HG03066 (cell line): ENCODE data around the gene ZIC4.
A peak's percentile ranks its signal among the peaks of the same experiment; 100 is the strongest.

ENCODE experiments used
- ATAC-seq: cut with Tn5 transposase; IDR thresholded peaks from one replicate; pipeline ENCODE4 v1.9.1; 2021; ENCODE audit warnings: low read depth; ENCODE audit not compliant: unreplicated experiment

ZIC4 gene

DNA sequence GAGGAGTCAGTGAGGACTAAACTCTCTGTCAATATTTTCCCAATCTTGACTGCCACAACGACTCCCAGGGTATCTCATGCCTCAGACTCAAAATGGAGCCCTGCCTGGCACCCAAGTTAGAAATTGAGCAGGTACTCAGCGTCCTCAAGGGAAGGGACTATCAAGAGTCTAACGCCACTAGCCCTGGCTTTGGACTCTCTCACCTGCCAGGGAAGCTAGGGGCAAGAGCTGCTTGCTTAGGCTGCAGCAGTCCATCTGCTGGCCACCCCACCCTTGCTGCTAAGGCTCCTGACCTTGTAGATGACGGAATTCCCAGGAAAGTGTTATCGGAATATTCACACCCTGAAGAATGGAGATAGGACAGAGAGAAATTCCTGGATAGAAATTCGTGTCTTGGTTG is 33.0 kb downstream of the ZIC4 start:
- no peak for ATAC-seq

DNA sequence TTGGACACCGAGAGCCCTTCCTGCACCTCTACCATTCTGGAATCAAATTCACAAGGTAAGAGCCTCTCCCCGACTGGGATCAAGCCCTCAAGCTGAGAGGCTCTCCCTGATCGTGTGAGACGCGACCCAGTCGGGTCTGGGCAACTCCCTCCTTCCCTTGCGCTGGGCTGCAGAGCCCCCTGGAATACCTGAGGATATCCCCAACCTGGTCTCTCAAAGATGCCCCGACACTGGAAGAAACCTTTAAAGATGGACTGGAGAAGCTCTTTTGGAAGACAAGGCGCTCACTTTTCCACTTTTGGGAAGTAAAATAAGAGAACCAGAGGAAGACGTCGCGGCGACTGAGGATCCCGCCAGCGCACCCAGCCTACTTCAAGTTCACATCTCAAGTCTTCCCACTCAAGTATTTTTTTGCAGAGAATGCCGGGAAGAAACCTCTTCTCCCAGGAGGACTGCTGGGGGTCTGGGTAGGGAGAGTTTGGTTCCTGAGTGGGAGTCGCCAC is 33.8 kb downstream of the ZIC4 start:
- ATAC-seq: no peak

DNA sequence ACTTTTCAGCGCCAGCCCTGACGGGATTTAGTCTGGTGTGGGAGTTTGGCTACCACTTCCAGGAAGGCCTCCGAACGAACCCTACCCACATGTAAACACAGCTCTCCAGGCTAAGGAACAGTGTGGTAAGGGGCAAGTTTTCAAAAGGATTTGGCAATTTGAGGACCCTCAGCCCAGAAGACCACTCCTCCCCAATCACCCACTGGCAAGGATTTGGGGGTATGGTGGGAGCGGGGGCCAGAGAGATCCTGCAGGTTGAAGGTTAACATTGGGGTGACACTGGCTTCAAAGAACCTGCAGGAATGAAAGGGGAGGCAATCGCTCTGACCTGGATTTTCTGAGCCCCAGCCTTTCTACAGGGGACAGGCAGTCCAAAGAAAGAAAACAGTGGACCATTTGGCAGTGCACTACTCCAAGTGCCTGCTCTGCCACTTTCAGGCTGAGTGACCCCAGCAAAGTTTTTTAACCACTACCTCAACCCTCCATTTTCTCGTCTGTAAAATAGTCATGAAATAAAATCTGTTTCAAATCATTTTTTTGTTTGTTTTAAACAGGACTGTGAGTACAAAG is 34.5 kb downstream of the ZIC4 start:
- ATAC-seq: no peak

DNA sequence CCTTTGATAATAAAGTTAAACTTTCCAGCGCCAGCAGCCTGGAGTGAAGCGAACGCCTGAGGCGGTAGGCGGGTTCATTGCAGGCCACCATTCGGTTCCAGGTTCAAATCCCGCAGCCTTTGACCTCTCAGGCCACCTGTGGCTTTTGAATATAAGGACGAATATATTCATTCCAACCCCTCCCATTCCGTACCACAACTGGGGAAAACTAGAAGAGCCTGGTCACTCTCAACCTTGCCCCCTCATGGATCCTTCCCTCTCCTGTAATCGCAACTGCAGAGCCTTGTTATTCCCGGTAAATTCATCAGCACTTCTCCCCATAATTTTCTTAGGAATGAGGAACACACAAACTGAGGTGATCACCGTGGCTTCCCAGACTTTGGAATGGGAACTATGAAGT is 35.2 kb downstream of the ZIC4 start:
- ATAC-seq: no peak

DNA sequence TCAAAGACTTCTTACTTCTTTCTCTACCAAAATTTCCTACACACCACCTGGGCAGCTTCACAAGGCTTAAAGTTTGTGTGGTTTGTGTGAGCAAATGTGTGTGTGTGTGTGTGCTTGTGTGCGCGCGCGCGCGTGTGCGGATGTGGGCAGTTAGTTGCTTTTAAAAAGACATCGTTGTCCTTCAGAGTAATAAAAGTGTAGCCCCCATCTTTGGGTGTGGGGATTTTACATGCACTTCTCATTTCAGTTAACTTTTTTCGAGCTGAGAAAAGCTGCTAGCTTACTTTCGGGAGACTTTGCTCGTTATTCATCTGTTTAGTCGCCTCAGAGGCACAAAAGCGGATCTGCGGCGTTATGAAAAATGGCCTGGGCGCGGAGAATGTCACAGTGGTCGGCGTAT is 36.0 kb downstream of the ZIC4 start:
- ATAC-seq: no peak

DNA sequence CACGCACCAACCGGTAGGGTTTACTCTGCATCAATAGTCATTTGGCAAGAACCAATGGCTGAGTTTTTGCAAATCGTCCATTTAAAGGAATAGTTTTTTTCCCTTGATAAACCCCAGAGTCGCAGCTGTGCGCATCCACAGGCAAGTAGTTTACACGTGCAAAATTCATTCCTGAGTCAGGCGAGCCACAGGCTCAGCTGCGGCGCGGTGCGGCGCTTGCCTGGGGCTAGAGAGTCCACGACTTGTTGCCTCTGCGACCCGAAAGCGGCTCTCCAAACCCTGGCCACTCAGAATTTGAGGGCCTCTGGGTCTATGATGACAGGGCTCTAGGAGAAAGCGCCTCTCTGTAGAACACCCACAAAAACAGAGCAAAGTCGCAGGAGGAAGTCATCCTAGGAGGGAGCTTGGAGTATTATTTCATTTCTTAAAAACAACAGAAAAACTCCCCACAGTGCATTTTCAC is 36.7 kb downstream of the ZIC4 start:
- ATAC-seq: no peak

DNA sequence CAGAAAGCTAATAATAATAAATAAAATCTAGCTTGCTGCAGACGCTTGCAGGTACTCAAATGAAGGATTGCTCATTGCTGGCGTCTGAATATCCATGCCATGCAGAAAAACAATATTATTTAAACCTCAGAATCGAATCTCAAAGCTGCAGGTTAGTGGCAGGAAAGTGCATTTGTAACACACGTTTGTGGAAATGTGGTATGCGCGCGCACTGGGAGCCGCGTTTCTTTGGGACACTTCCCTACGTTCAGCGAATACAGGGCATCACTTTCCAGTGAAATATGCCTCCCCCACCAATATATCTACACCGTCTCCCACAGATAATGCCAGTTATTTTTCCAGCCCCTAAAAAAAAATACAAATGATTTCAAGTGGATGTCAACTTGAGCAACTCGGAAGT is 37.1 kb downstream of the ZIC4 start:
- no peak for ATAC-seq

DNA sequence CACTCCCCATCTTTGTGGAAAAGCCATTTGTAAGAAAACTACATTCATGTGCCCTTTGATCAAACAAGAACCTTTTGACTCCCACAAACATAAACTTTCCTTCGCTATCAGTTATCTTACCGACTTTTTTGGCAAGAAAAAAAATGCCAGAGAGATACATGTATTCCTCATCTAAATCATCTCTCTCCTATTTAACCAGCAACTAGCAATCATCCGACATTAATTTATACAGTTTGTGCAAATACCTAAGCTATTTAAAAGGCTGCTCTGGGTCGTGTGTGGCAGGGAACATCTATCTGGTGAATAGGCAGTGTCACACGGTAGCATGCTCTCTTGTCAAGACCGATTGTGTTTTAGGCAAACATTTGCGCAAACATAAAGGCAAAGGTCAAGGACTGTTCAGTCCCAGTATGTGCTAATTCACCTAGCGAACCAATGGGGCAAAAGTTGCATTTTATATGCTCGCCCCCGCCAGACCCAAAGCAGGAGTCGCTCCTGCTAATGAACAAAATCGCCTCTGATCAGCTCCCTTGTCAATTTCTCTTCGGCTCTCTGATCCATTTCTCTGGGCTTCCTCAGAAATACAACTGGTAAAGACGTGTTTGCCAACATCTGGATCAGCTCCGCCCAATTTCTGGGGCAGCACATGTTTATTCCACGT is 37.7 kb downstream of the ZIC4 start:
- no peak for ATAC-seq

DNA sequence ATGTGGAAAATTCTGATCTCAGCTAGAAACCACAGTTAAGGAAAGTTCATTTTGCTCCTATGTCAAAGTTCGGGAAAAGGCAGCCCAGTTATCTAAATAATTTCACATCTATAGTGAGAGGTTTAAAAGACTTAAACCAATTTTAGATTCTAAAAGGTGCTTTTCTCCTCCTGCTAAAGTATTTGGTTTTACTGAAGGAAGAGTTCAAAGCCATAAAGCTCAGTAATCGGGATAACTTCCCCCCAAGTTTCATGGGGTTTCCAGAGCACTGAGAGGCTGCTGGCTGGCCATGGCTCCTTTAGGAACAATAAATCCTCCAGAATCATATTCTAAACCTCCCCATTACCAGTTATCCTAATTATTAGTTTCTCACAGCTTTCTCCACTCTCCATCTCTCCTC is 38.2 kb downstream of the ZIC4 start:
- ATAC-seq: no peak

DNA sequence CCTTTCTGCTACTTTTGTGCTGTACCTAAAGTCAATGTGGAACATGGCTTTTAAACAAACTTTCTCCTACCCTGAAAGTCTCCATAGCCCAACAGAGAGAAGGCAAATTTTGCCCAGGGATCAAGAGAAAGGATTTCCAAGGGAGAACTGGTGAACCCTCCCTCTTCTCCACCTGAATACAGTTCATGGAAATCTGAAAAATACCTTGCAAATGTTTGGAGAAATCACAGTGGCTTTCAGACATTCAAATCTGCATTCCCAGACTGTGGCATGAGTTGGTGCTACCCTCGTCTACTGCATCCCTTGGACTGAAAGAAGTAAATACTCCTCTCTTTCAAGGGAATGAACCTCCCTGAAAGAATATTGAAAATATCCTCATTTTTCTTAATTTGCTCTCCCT is 38.7 kb downstream of the ZIC4 start:
- ATAC-seq: no peak

DNA sequence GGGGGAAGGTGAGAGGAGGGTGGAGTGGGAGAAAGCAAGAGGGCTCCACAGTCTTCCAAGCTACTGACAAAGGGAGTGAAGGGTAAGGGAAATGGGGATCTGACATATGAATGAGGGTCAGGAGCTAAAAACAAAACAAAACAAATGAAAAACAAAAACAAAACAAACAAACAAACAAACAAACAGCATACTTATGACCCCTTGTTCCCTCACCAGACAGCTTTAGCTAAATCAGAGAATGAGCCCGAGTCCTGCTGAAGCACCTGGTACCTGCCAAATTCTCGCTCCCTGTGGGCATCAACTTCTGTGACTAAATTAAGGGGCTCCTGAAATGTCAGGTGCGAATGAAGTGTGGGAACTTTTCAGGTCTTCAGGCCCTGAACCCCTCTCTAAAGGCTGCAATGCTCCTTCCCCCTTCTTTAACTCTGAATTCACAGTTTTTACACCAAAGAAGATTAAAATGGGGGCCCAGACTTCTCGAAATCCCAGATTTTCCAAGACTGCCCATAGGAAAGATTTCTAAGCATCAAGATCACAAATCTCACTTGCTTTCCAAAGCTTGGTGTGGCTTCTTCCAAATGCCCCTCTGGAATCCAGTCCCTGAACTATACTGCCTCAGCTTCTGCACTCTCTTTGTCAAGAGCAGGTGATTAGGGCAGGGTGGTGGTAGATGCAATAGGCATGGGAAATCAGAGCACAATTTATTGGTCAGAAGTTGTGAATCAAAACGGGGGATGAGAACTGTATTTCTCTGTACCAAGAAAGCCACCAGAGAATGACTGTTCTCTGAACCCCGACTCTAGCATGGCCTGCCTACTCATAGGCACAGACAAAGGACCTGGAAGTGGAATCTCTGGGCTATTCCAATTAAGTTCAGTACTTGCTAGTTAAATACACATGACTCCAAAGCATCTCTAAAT is 40.9 kb downstream of the ZIC4 start:
- no peak for ATAC-seq

DNA sequence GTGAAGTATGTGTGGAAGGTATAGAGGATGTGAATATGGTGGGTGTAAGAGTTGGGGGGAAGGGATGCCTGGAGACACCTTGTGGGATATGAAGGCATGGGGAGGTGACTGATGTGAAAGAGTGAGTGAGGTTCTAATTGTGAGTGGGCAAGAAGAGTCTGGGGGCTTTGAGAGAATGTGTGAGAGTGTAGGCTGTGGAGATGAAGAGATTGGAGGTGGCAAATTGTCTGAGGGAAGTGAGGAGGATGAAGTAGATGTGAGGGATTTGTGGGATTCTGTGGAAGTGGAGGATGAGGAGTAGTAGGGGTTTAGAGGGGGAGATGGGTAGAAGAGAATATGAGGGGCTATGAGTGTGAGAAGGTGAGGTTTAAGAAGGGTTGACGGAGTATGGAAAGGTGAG is 41.6 kb downstream of the ZIC4 start:
- ATAC-seq: no peak

DNA sequence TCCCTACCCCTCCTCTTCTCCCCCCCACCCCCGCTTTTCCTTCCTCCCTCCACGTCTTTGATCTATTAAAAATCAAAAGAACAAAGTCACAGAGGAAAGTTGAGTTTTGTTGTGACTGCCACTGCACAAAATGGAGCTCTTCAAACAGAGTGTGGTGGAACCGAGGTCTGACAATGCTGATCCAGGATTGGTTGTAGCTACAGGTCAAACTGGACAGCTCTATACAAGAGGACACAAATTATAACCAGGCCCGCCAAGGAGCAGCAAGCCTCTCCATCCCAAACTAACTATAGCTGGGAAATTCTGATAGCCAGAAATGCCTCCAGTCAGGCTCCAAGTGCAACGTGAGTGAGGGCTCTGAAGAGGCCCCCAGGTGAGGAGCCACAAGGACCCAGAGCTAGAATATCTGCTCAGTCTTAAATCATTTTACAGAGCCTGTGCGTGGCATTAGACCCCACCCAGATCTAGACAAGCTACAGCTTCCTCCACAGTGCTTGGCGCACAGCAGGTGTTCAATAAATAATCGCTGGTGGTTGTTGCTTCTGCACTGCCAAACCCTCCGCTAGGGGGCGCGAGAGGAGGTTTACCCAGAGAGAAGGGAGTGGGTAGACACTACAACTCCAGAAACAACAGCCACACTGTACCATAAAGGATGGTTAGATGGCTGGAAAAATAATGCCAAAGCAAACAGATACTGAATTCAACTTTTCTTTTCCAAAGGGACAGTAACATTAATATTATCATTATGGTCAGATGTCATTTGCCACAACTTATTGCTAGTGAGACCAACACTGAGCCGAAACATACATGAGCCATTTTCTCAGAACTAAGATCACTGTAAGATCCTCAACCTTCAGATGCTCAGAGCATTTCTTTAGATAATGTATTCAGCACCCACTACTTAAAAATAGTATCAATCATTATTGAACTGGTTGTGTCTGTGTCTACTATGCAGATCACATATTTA is 44.6 kb downstream of the ZIC4 start:
- ATAC-seq: peak; percentile 71

DNA sequence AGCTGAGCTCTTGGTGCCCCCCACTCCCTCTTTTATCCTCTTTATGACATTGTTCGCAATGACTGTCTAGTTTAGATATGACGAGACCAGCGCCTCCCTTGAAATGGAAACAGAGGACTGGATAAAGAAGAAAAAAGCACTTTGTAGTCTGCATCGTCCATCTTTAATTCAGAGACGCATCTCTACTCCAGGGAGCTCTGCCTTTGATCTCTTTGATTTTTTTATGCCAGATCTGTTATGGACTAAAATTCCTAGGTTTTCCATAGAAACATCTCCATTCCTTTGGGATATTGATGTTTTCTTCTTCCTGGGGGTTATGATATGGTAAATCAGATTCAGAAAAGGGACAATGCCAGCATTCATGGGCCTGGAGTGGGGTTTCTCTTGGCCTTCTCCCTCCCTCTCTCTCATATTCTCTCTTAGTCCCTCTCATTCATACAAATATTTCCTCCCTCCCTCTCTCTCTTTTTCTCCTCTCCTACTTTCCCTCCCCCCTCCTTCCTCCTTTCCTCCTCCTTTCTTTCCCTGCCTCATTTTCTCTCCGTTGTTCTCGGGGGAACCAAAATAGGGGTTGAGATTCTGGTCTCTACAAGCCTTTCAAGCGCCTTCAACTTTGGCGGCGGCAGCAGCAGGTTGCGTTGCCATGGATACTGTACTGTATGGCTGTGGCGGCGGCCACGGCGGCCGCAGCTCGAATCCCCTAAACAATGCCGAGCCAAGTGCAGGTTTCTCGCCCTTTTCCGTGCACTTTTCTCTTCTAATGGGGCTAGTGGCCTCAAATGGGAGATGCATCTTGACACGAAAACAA is 45.5 kb downstream of the ZIC4 start:
- ATAC-seq: no peak

DNA sequence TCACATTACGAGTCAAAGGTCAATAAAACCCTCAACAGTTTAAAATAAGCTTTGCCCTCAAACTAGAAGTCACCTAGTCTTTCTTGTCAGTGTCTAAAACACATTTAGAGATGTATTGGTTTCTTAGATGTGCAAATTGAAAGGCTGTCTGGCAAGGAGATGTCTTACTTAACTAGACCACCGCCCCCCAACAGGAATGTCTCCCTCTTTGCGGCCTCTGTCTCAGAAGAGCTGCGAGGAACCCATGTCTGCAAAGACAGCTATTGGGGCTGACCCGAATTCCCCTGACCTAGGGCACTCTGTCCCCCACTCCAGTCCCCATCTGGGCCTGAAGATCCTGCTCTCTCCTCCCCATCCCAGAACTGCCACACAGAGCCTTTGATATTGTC is 46.3 kb downstream of the ZIC4 start:
- ATAC-seq: no peak

DNA sequence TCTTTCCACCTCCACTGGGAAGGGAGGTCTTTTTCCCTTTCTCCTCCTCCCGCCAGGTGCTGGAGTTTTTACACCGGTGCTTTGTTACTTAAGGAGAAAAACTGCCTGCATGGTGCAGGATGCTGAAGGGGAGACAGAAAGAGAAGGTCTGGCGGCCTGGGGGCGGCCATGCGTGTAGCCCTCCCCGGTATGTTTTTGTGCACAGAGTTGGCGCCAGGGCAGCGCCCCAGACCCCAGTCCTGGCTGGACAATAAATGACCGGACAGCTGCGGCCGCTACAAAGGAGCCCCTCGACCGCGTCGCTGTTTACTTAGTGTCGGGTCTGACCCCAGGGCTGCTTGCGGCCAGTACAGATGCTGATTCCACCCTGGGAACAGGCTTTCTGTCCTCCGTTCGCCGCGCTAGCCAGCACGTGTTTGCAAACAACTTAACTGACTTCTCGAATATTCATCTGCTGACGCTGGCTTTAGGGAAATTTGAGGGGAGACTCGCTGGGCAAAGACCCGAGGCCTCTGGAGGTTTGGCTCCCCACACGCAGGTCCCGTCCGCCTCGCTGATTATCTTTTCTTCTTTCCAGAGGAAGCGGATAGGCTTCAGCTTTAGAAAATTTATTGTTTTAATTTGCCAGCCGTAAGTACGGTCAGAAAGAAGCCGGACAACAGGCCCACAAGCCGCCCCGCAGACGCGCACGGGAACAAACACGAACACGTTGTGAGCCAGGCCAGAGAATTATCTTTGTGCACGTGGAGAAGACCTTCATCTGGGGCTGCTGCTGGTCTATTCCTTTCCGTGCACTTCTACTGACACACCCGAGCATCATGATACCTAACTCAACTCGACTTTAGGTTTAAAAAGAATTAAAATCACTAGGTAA is 46.9 kb downstream of the ZIC4 start:
- ATAC-seq: no peak

DNA sequence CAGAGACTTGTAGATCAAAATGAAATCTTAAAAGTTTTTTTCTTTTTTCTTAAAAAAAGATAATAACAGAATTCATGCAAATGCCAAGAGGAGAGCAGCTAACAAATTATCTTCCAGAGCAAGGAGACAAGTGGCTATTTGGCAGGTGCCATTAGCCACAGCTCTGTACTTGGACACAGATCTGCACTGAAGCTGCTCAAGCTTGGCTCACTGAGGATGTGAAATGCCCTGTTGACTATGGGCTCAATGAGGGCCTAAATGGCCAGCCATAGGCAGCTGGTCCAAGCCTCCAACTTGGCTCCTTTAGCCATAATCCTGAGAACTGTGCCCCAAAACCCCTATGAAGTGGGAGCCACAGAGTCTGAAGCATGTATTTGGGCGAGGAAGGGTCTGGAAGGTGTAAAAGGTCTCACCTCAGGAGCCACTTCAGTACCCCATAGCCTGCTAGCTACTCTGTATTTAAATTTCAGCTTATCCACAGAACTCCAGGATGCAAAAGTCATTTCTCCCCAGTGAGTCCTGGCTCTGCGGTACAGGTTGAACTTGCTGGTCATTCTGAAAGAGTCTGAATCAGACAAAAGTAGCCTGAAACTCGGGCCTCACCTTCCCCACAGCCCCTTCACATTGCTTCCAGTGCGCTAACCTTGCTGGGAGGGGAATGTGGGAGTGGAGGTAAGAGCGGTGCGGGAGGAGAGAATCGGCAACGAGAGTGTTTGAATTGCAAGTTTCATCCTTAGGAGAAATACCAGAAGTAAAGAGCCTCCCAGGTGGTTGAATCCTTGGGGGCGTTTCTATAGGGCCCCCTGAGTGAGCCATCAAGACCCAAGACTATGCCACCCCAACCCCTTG is 48.0 kb downstream of the ZIC4 start:
- ATAC-seq: no peak
